Measurements from ENCODE around the gene TIMM23B. TPM values are rescaled to one million over a fixed set of nuclear protein-coding genes. Genes with fewer than 3 reads are reported as not detected.
"Not testable (repeated sequence)": the region's sequence is repeated elsewhere in the genome, so short reads cannot be mapped to it uniquely, and the experiment has no call there.

Gene TIMM23B
- polyA plus RNA-seq, 3 donors = 10.0 to 12.7 (median 12.0) TPM

- not testable (repeated sequence) for DNase-seq (ENCODE audit: low read depth in 3 of 3, low spot score in 2 of 3)
Measured at GRCh38 chr10:49972094-49972493, 30.2 kb downstream of the TIMM23B start.

GRCh38 chr10:49977756-49978155 is 35.9 kb downstream of the TIMM23B start:
- DNase-seq (ENCODE audit: low read depth in 3 of 3, low spot score in 2 of 3) = not testable (repeated sequence)

- DNase-seq (ENCODE audit: low read depth in 3 of 3, low spot score in 2 of 3) = not testable (repeated sequence)
Measured at GRCh38 chr10:49987207-49987606, 45.4 kb downstream of the TIMM23B start.

GRCh38 chr10:49988376-49988775 is 46.5 kb downstream of the TIMM23B start, which contains the start of gene AGAP6:
Gene AGAP6 (plus strand): TSS chr10:49988406. CDS start chr10:49988716, 310 bp downstream.
- DNase-seq (ENCODE audit: low read depth in 3 of 3, low spot score in 2 of 3) = not testable (repeated sequence)

- not testable (repeated sequence) for DNase-seq (ENCODE audit: low read depth in 3 of 3, low spot score in 2 of 3)
Measured at GRCh38 chr10:49995321-49995720, 53.5 kb downstream of the TIMM23B start.

- DNase-seq (ENCODE audit: low read depth in 3 of 3, low spot score in 2 of 3) = not testable (repeated sequence)
Measured at GRCh38 chr10:50014024-50014423, 72.2 kb downstream of the TIMM23B start.

GRCh38 chr10:50015596-50016220 is 73.9 kb downstream of the TIMM23B start:
- DNase-seq (ENCODE audit: low read depth in 3 of 3, low spot score in 2 of 3) = not testable (repeated sequence)

GRCh38 chr10:50016926-50017325 is 75.1 kb downstream of the TIMM23B start:
- DNase-seq (ENCODE audit: low read depth in 3 of 3, low spot score in 2 of 3) = not testable (repeated sequence)

GRCh38 chr10:50017646-50018045 is 75.8 kb downstream of the TIMM23B start:
- DNase-seq (ENCODE audit: low read depth in 3 of 3, low spot score in 2 of 3) = not testable (repeated sequence)

GRCh38 chr10:50019279-50019678 is 77.4 kb downstream of the TIMM23B start:
- DNase-seq (ENCODE audit: low read depth in 3 of 3, low spot score in 2 of 3) = not testable (repeated sequence)

GRCh38 chr10:50020451-50021024 is 78.7 kb downstream of the TIMM23B start:
- DNase-seq (ENCODE audit: low read depth in 3 of 3, low spot score in 2 of 3) = not testable (repeated sequence)

- no peak for DNase-seq (ENCODE audit: low read depth in 3 of 3, low spot score in 2 of 3)
Measured at GRCh38 chr10:50021646-50022045, 79.8 kb downstream of the TIMM23B start.

Other genes starting within 250 kb of the TIMM23B start
- gene OGDHL, start 179.7 kb upstream of the TIMM23B start, polyA plus RNA-seq (ENCODE audit: insufficient read length in 3 of 3) = 10 to 100 TPM; 35.0 to 45.7 (median 41.4) TPM
- 10 to 100 TPM; 34.6 to 38.5 (median 35.4) TPM for gene PARG, start within 50 bp of the TIMM23B start, polyA plus RNA-seq (ENCODE audit: insufficient read length in 3 of 3)
- gene AGAP6, start 46.4 kb downstream of the TIMM23B start, polyA plus RNA-seq (ENCODE audit: insufficient read length in 3 of 3) = 10 to 100 TPM; 12.1 to 15.4 (median 13.7) TPM
- gene WASHC2A, start 125.9 kb downstream of the TIMM23B start, polyA plus RNA-seq (ENCODE audit: insufficient read length in 3 of 3) = 10 to 100 TPM; 71.6 to 82.7 (median 78.4) TPM